ENCODE measurements around the gene PCDH19.

PCDH19 gene

GRCh38 chrX:100381619-100382018, 28.5 kb downstream of the PCDH19 start:
- H2BK12ac ChIP-seq (ENCODE audit: low read length): no peak overlapping the region
- H3K79me1 ChIP-seq (ENCODE audit: low read length): no peaks in the 10 kb centered on the region
- no peak overlapping the region for H3K9ac ChIP-seq (ENCODE audit: low read length)
- no peak overlapping the region for H3K4me2 ChIP-seq (ENCODE audit: low read length)
- H3K4ac ChIP-seq (ENCODE audit: low read depth, low read length): no peak overlapping the region
- H3K36me3 ChIP-seq (ENCODE audit: control insufficient read depth in 1 of 2, insufficient read depth in 2 of 2, low read length in 2 of 2): no peaks in the 10 kb centered on the region
- H3K27ac ChIP-seq (ENCODE audit: low read depth, low read length): no peak overlapping the region
- DNase-seq: peak in 1 of 2 donors; percentile 31
- no peak overlapping the region for H2BK5ac ChIP-seq (ENCODE audit: low read depth, low read length, poor library complexity)
- no peak overlapping the region for H4K8ac ChIP-seq (ENCODE audit: low read depth, low read length)
- no CpG with 5 or more reads among the region's 3 CpGs for WGBS (ENCODE audit: extremely low coverage, insufficient coverage, insufficient read length)
- no peak overlapping the region for H2AK5ac ChIP-seq (ENCODE audit: low read length)
- H3K27me3 ChIP-seq (ENCODE audit: insufficient read depth, low read length): no peaks in the 10 kb centered on the region
- no peak overlapping the region for H3K23ac ChIP-seq (ENCODE audit: low read length)
- no peaks in the 10 kb centered on the region for H3K4me1 ChIP-seq (ENCODE audit: control insufficient read depth in 1 of 2, insufficient read depth in 2 of 2, low read length in 2 of 2)
- no peak overlapping the region for H3K14ac ChIP-seq (ENCODE audit: low read length)
- H3K79me2 ChIP-seq (ENCODE audit: control insufficient read depth, insufficient read depth, low read length, poor library complexity): no peaks in the 10 kb centered on the region
- H4K12ac ChIP-seq (ENCODE audit: low read depth, low read length): no peak overlapping the region
- H4K91ac ChIP-seq (ENCODE audit: low read depth, low read length): no peak overlapping the region
- H3K4me3 ChIP-seq (ENCODE audit: low read depth, low read length): no peak overlapping the region
- no peak overlapping the region for H2AFZ ChIP-seq (ENCODE audit: insufficient read depth, low read length, poor library complexity)
- no peak overlapping the region for H2BK120ac ChIP-seq (ENCODE audit: insufficient read depth, low read length, poor library complexity)
- no peaks in the 10 kb centered on the region for H3K9me3 ChIP-seq (ENCODE audit: insufficient read depth, low read depth, low read length)
- H3K18ac ChIP-seq (ENCODE audit: low read length): no peak overlapping the region

GRCh38 chrX:100379388-100379986, 30.6 kb downstream of the PCDH19 start:
- Histone ChIP-seq H2AFZ (ENCODE audit: insufficient read depth, low read length, poor library complexity) (no peak overlapping the region), H3K9me3 (ENCODE audit: insufficient read depth, low read depth, low read length) (no peaks in the 10 kb centered on the region), H2AK5ac (ENCODE audit: low read length) (no peak overlapping the region), H3K14ac (ENCODE audit: low read length) (no peak overlapping the region), H4K12ac (ENCODE audit: low read depth, low read length) (no peak overlapping the region), H2BK12ac (ENCODE audit: low read length) (no peak overlapping the region), H3K79me2 (ENCODE audit: control insufficient read depth, insufficient read depth, low read length, poor library complexity) (no peaks in the 10 kb centered on the region), H4K91ac (ENCODE audit: low read depth, low read length) (no peak overlapping the region), H3K9ac (ENCODE audit: low read length) (no peak overlapping the region), H4K8ac (ENCODE audit: low read depth, low read length) (no peak overlapping the region), H2BK120ac (ENCODE audit: insufficient read depth, low read length, poor library complexity) (no peak overlapping the region), H3K18ac (ENCODE audit: low read length) (no peak overlapping the region), H3K36me3 (ENCODE audit: control insufficient read depth in 1 of 2, insufficient read depth in 2 of 2, low read length in 2 of 2) (no peaks in the 10 kb centered on the region), H3K23ac (ENCODE audit: low read length) (no peak overlapping the region), H3K4me2 (ENCODE audit: low read length) (no peak overlapping the region), H3K4ac (ENCODE audit: low read depth, low read length) (no peak overlapping the region), H3K27me3 (ENCODE audit: insufficient read depth, low read length) (no peaks in the 10 kb centered on the region), H2BK5ac (ENCODE audit: low read depth, low read length, poor library complexity) (no peak overlapping the region), H3K27ac (ENCODE audit: low read depth, low read length) (no peak overlapping the region), H3K4me1 (ENCODE audit: control insufficient read depth in 1 of 2, insufficient read depth in 2 of 2, low read length in 2 of 2) (no peaks in the 10 kb centered on the region), H3K79me1 (ENCODE audit: low read length) (no peaks in the 10 kb centered on the region), H3K4me3 (ENCODE audit: low read depth, low read length) (no peak overlapping the region)
- peak in 1 of 2 donors; percentile 35 for DNase-seq
- no CpG with 5 or more reads among the region's 7 CpGs for WGBS (ENCODE audit: extremely low coverage, insufficient coverage, insufficient read length)

GRCh38 chrX:100377826-100378225, 32.2 kb downstream of the PCDH19 start:
- Histone ChIP-seq H3K4me3 (ENCODE audit: low read depth, low read length) (no peak overlapping the region), H2BK120ac (ENCODE audit: insufficient read depth, low read length, poor library complexity) (no peak overlapping the region), H3K27me3 (ENCODE audit: insufficient read depth, low read length) (no peaks in the 10 kb centered on the region), H4K12ac (ENCODE audit: low read depth, low read length) (no peak overlapping the region), H2BK12ac (ENCODE audit: low read length) (no peak overlapping the region), H4K91ac (ENCODE audit: low read depth, low read length) (no peak overlapping the region), H3K4ac (ENCODE audit: low read depth, low read length) (no peak overlapping the region), H3K18ac (ENCODE audit: low read length) (no peak overlapping the region), H3K23ac (ENCODE audit: low read length) (no peak overlapping the region), H3K9ac (ENCODE audit: low read length) (no peak overlapping the region), H3K14ac (ENCODE audit: low read length) (no peak overlapping the region), H3K79me2 (ENCODE audit: control insufficient read depth, insufficient read depth, low read length, poor library complexity) (no peaks in the 10 kb centered on the region), H3K4me1 (ENCODE audit: control insufficient read depth in 1 of 2, insufficient read depth in 2 of 2, low read length in 2 of 2) (no peaks in the 10 kb centered on the region), H4K8ac (ENCODE audit: low read depth, low read length) (no peak overlapping the region), H3K27ac (ENCODE audit: low read depth, low read length) (no peak overlapping the region), H2AK5ac (ENCODE audit: low read length) (no peak overlapping the region), H3K9me3 (ENCODE audit: insufficient read depth, low read depth, low read length) (no peaks in the 10 kb centered on the region), H2AFZ (ENCODE audit: insufficient read depth, low read length, poor library complexity) (no peak overlapping the region), H3K79me1 (ENCODE audit: low read length) (no peaks in the 10 kb centered on the region), H3K4me2 (ENCODE audit: low read length) (no peak overlapping the region), H2BK5ac (ENCODE audit: low read depth, low read length, poor library complexity) (no peak overlapping the region), H3K36me3 (ENCODE audit: control insufficient read depth in 1 of 2, insufficient read depth in 2 of 2, low read length in 2 of 2) (no peaks in the 10 kb centered on the region)
- no CpG with 5 or more reads among the region's 5 CpGs for WGBS (ENCODE audit: extremely low coverage, insufficient coverage, insufficient read length)
- DNase-seq: no peak

- Histone ChIP-seq H4K12ac (ENCODE audit: low read depth, low read length) (no peak overlapping the region), H3K4me3 (ENCODE audit: low read depth, low read length) (no peak overlapping the region), H3K79me2 (ENCODE audit: control insufficient read depth, insufficient read depth, low read length, poor library complexity) (no peaks in the 10 kb centered on the region), H2BK120ac (ENCODE audit: insufficient read depth, low read length, poor library complexity) (no peak overlapping the region), H3K9me3 (ENCODE audit: insufficient read depth, low read depth, low read length) (no peaks in the 10 kb centered on the region), H4K8ac (ENCODE audit: low read depth, low read length) (no peak overlapping the region), H3K4ac (ENCODE audit: low read depth, low read length) (no peak overlapping the region), H2AK5ac (ENCODE audit: low read length) (no peak overlapping the region), H3K79me1 (ENCODE audit: low read length) (no peaks in the 10 kb centered on the region), H4K91ac (ENCODE audit: low read depth, low read length) (no peak overlapping the region), H2AFZ (ENCODE audit: insufficient read depth, low read length, poor library complexity) (no peak overlapping the region), H3K23ac (ENCODE audit: low read length) (no peak overlapping the region), H3K9ac (ENCODE audit: low read length) (no peak overlapping the region), H3K36me3 (ENCODE audit: control insufficient read depth in 1 of 2, insufficient read depth in 2 of 2, low read length in 2 of 2) (no peaks in the 10 kb centered on the region), H3K27me3 (ENCODE audit: insufficient read depth, low read length) (no peaks in the 10 kb centered on the region), H3K27ac (ENCODE audit: low read depth, low read length) (no peak overlapping the region), H3K14ac (ENCODE audit: low read length) (no peak overlapping the region), H2BK5ac (ENCODE audit: low read depth, low read length, poor library complexity) (no peak overlapping the region), H3K18ac (ENCODE audit: low read length) (no peak overlapping the region), H2BK12ac (ENCODE audit: low read length) (no peak overlapping the region), H3K4me1 (ENCODE audit: control insufficient read depth in 1 of 2, insufficient read depth in 2 of 2, low read length in 2 of 2) (no peaks in the 10 kb centered on the region), H3K4me2 (ENCODE audit: low read length) (no peak overlapping the region)
- peak; percentile 10 to 49 for DNase-seq
These were observed 33.5 kb downstream of the PCDH19 start for GRCh38 chrX:100376576-100376975.
